ENCODE measurements around the gene SMURF2. TPM values are rescaled to one million over a fixed set of nuclear protein-coding genes. Genes with fewer than 3 reads are reported as not detected.

SMURF2 gene
- total and polyA plus RNA-seq, 9 of the 15 experiments (the other 6 are each of a cell fraction or from before 2014, with no cell fraction given), result 3.8 to 22.0 (median 14.8) TPM

- CTCF ChIA-PET (ENCODE audit: low intra/inter-chr PET ratio), result no interaction called here
- peaks cover 17% of the 10 kb centered on the region for H4K20me1 ChIP-seq (replicated peaks; ENCODE audit: control insufficient read depth, insufficient read depth, low read length)
- BruUV-seq (replicated peaks), result no TSS peak
- peaks cover 79% of the 10 kb centered on the region for H3K36me3 ChIP-seq (ENCODE audit: control insufficient read depth, insufficient read depth, low read length)
- H3K4me2 ChIP-seq (ENCODE audit: insufficient read depth, low read length), result no peak overlapping the region
- H3K4me1 ChIP-seq (replicated peaks in 1 of 2; ENCODE audit: control insufficient read depth in 2 of 2, insufficient read depth in 2 of 2, low read length in 2 of 2), result peaks cover 9 to 12% of the 10 kb centered on the region in 2 experiments; a peak in 3 of 5 replicates
- in situ Hi-C loops (cut with MboI), result no loop called here
- H3K9ac ChIP-seq (ENCODE audit: insufficient read depth in 1 of 2, low read depth in 2 of 2, low read length in 2 of 2), result no peak overlapping the region
- intact Hi-C loops (cut with micrococcal nuclease), result loop anchor here (10.0 kb wide), 1 partner anchor 234 kb away; no protein-coding TSS in a partner anchor
- H2AFZ ChIP-seq (ENCODE audit: low read depth, low read length), result no peak overlapping the region
- H3K27me3 ChIP-seq (ENCODE audit: control insufficient read depth in 2 of 2, insufficient read depth in 2 of 2, low read length in 2 of 2), result no peaks in the 10 kb centered on the region
- POLR2A ChIA-PET, result interaction anchor here (0.6 to 6.8 kb wide), 7 partner anchors 20 to 641 kb away, joined by 3 to 59 read pairs (median 3); no protein-coding TSS in a partner anchor
- TF ChIP-seq SP1 (CRISPR knock-in tag; IDR thresholded peaks at IDR 0.05), result peak; percentile 10; the same call in 1 of the 2 replicates
- TF ChIP-seq ZBTB49 (CRISPR knock-in tag; IDR thresholded peaks at IDR 0.05; ENCODE audit: borderline replicate concordance), result peak; percentile 67; the same call in 1 of the 2 replicates
- TF ChIP-seq POLR2A (conservative IDR thresholded peaks at IDR 0.05), result peak; percentile 23; the same call in 1 of the 2 replicates
- TF ChIP-seq ZNF324 (CRISPR knock-in tag; IDR thresholded peaks at IDR 0.05), result no peak
- TF ChIP-seq FOXP4 (CRISPR knock-in tag; IDR thresholded peaks at IDR 0.05; ENCODE audit: borderline replicate concordance), result 0 out of 2 replicates have a peak, but pooled peaks have one; percentile 12
- H3K9me3 ChIP-seq (replicated peaks; ENCODE audit: control insufficient read depth, insufficient read depth, low read depth, low read length), result no peaks in the 10 kb centered on the region
- no peak for ATAC-seq
- DNase-seq (ENCODE audit: extremely low read depth in 1 of 4, low spot score in 3 of 4), result no peak
- no peaks in the 10 kb centered on the region for H3K9me1 ChIP-seq (ENCODE audit: control insufficient read depth, insufficient read depth, low read length)
- no peak overlapping the region for H3K27ac ChIP-seq (ENCODE audit: extremely low read depth, low read depth, low read length)
- H3K4me3 ChIP-seq, result no peak overlapping the region
- WGBS (ENCODE audit: insufficient coverage, low coverage, missing lambda C conversion rate), result 89% methylated on average over 8 of the region's 8 CpGs
- FAIRE-seq, result no peak
- peaks cover 70% of the 10 kb centered on the region for H3K79me2 ChIP-seq (ENCODE audit: control insufficient read depth, insufficient read depth, low read length)
These were observed 161.6 kb downstream of the SMURF2 start for GRCh38 chr17:64500487-64500859.

All from K562 (cell line).